ENCODE results near the gene LMO7.

The LMO7 gene

GRCh38 chr13:75804605-75805004, 168.5 kb downstream of the LMO7 start:
- no peak for DNase-seq

- DNase-seq, result no peak
Observed at GRCh38 chr13:75806117-75806516, 170.0 kb downstream of the LMO7 start.

- no peak for DNase-seq
Observed at GRCh38 chr13:75811361-75811760, 175.2 kb downstream of the LMO7 start.

GRCh38 chr13:75811841-75812240, 175.7 kb downstream of the LMO7 start:
- no peak for DNase-seq

- DNase-seq, result no peak
Observed at GRCh38 chr13:75812751-75813181, 176.6 kb downstream of the LMO7 start.

GRCh38 chr13:75813323-75813722, 177.2 kb downstream of the LMO7 start:
- DNase-seq, result no peak

- DNase-seq, result no peak
Observed at GRCh38 chr13:75818179-75818967, 182.2 kb downstream of the LMO7 start.

- DNase-seq, result no peak
Observed at GRCh38 chr13:75818968-75819225, 182.8 kb downstream of the LMO7 start.

- DNase-seq, result no peak
Observed at GRCh38 chr13:75825161-75825560, 189.0 kb downstream of the LMO7 start.

GRCh38 chr13:75825594-75825993, 189.5 kb downstream of the LMO7 start:
- no peak for DNase-seq

GRCh38 chr13:75826391-75826790, 190.3 kb downstream of the LMO7 start:
- no peak for DNase-seq

- no peak for DNase-seq
Observed at GRCh38 chr13:75829830-75830229, 193.7 kb downstream of the LMO7 start.

GRCh38 chr13:75830842-75831241, 194.7 kb downstream of the LMO7 start:
- no peak for DNase-seq

GRCh38 chr13:75831389-75831788, 195.3 kb downstream of the LMO7 start:
- DNase-seq, result no peak

- DNase-seq, result no peak
Observed at GRCh38 chr13:75832812-75833211, 196.7 kb downstream of the LMO7 start.

GRCh38 chr13:75836441-75836840, 200.3 kb downstream of the LMO7 start:
- DNase-seq, result no peak

GRCh38 chr13:75838366-75839005, 202.4 kb downstream of the LMO7 start:
- no peak for DNase-seq

GRCh38 chr13:75839406-75839805, 203.3 kb downstream of the LMO7 start:
- DNase-seq, result no peak

GRCh38 chr13:75841905-75842304, 205.8 kb downstream of the LMO7 start:
- no peak for DNase-seq

GRCh38 chr13:75843074-75843473, 206.9 kb downstream of the LMO7 start:
- DNase-seq, result no peak

- no peak for DNase-seq
Observed at GRCh38 chr13:75843991-75844390, 207.9 kb downstream of the LMO7 start.

- DNase-seq, result no peak
Observed at GRCh38 chr13:75847588-75847987, 211.5 kb downstream of the LMO7 start.

GRCh38 chr13:75850916-75851315, 214.8 kb downstream of the LMO7 start:
- no peak for DNase-seq

- no peak for DNase-seq
Observed at GRCh38 chr13:75855216-75855615, 219.1 kb downstream of the LMO7 start.

GRCh38 chr13:75855847-75856246, 219.7 kb downstream of the LMO7 start:
- no peak for DNase-seq
